A673 (cell line): Measurements from ENCODE around the gene ARHGEF35. TPM values are rescaled to one million over a fixed set of nuclear protein-coding genes. Genes with fewer than 3 reads are reported as not detected.
"Not testable (repeated sequence)": the region's sequence is repeated elsewhere in the genome, so short reads cannot be mapped to it uniquely, and the experiment has no call there.

Source experiments
- BruUV-seq: library from RNA; stranded (reverse); fragments of 400-500 nt; replicated peaks from 2 replicates; lab custom pipeline; 2021; lab: Mats Ljungman, UMichigan
- CTCF ChIA-PET: fragments of 300-600 bp; sonication (Branson Sonifier 250); formaldehyde crosslinking; loops from one replicate; lab custom pipeline; 2022; ENCODE audit warnings: antibody characterized with exemption; lab: Charles Lee
- POLR2A ChIA-PET: fragments of 300-600 bp; sonication (Branson Sonifier 250); formaldehyde crosslinking; loops from one replicate; lab custom pipeline; 2022; ENCODE audit warnings: antibody characterized with exemption; ENCODE audit not compliant: low non-redundant PET; lab: Charles Lee
- DNase-seq: peaks from one replicate; pipeline ENCODE4 v3.0.0-alpha.2; 2015; ENCODE audit warnings: low spot score
- H3K27ac ChIP-seq: fragments of 200-600 bp; sonication (generic); 2 replicates; pipeline ENCODE4 v1.5.1; 2016; ENCODE audit warnings: mixed run types, low read depth, mild to moderate bottlenecking, mixed read lengths, antibody characterized with exemption, low read length; ENCODE audit not compliant: poor library complexity, severe bottlenecking
- H3K27me3 ChIP-seq: fragments of 200-600 bp; sonication (generic); replicated peaks from 2 replicates; pipeline ENCODE4 v1.6.1; 2017; ENCODE audit warnings: mixed run types, low read depth, mild to moderate bottlenecking, mixed read lengths, antibody characterized with exemption, low read length; ENCODE audit not compliant: insufficient read depth, poor library complexity
- H3K36me3 ChIP-seq: fragments of 200-600 bp; sonication (generic); 2 replicates; pipeline ENCODE4 v1.6.1; 2016; ENCODE audit warnings: mixed run types, mild to moderate bottlenecking, mixed read lengths, antibody characterized with exemption, low read length; ENCODE audit not compliant: insufficient read depth, poor library complexity, severe bottlenecking
- H3K4me1 ChIP-seq: fragments of 200-600 bp; sonication (generic); 2 replicates; pipeline ENCODE4 v1.6.1; 2017; ENCODE audit warnings: mixed run types, mild to moderate bottlenecking, mixed read lengths, antibody characterized with exemption, low read length; ENCODE audit not compliant: insufficient read depth, poor library complexity, severe bottlenecking
- H3K4me3 ChIP-seq: fragments of 200-600 bp; sonication (generic); 2 replicates; pipeline ENCODE4 v1.5.1; 2016; ENCODE audit warnings: low read depth, mixed run types, mild to moderate bottlenecking, mixed read lengths, low read length; ENCODE audit not compliant: poor library complexity, severe bottlenecking
- H3K9me3 ChIP-seq: fragments of 200-600 bp; sonication (generic); 2 replicates; pipeline ENCODE4 v1.6.1; 2016; ENCODE audit warnings: mixed run types, low read depth, mild to moderate bottlenecking, mixed read lengths, antibody characterized with exemption, low read length; ENCODE audit not compliant: poor library complexity, severe bottlenecking
- intact Hi-C: fragments of 100-400 bp; cut with micrococcal nuclease; formaldehyde crosslinking; loops from one replicate; pipeline ENCODE4 v1.10.0; 2022; ENCODE audit not compliant: unreplicated experiment
- total RNA-seq: library from RNA; stranded (reverse); gene quantifications from 2 replicates; pipeline ENCODE4 v1.2.3, GENCODE V29; 2021

Gene ARHGEF35
- total RNA-seq, 1 experiment from 2014 or later, result 4.6 TPM

GRCh38 chr7:144226866-144227265 is 31.2 kb upstream of the ARHGEF35 start:
- BruUV-seq, intact Hi-C loops, H3K4me1 ChIP-seq, POLR2A ChIA-PET, H3K36me3 ChIP-seq, H3K27ac ChIP-seq, DNase-seq, CTCF ChIA-PET, H3K4me3 ChIP-seq, H3K27me3 ChIP-seq, H3K9me3 ChIP-seq: not testable (repeated sequence)

- POLR2A ChIA-PET, H3K36me3 ChIP-seq, H3K27me3 ChIP-seq, DNase-seq, H3K4me1 ChIP-seq, intact Hi-C loops, H3K9me3 ChIP-seq, BruUV-seq, H3K27ac ChIP-seq, H3K4me3 ChIP-seq, CTCF ChIA-PET: not testable (repeated sequence)
These were observed 28.0 kb upstream of the ARHGEF35 start for GRCh38 chr7:144223675-144224074.

- H3K36me3 ChIP-seq, CTCF ChIA-PET, DNase-seq, H3K4me1 ChIP-seq, H3K4me3 ChIP-seq, POLR2A ChIA-PET, H3K27ac ChIP-seq, BruUV-seq, intact Hi-C loops, H3K9me3 ChIP-seq, H3K27me3 ChIP-seq: not testable (repeated sequence)
These were observed 24.9 kb upstream of the ARHGEF35 start for GRCh38 chr7:144220531-144220930.

- BruUV-seq, H3K27me3 ChIP-seq, DNase-seq, intact Hi-C loops, H3K4me1 ChIP-seq, POLR2A ChIA-PET, H3K4me3 ChIP-seq, H3K27ac ChIP-seq, H3K36me3 ChIP-seq, H3K9me3 ChIP-seq: not testable (repeated sequence)
- CTCF ChIA-PET, result interaction anchor here (0.6 kb wide), 1 partner anchor 113 kb away, joined by 3 read pairs; no protein-coding TSS in a partner anchor
These were observed 23.5 kb upstream of the ARHGEF35 start for GRCh38 chr7:144219149-144219548.

GRCh38 chr7:144218581-144218980 is 22.9 kb upstream of the ARHGEF35 start:
- CTCF ChIA-PET, result interaction anchor here (0.6 kb wide), 1 partner anchor 114 kb away, joined by 3 read pairs; no protein-coding TSS in a partner anchor
- H3K36me3 ChIP-seq, intact Hi-C loops, POLR2A ChIA-PET, H3K27ac ChIP-seq, H3K9me3 ChIP-seq, DNase-seq, H3K4me1 ChIP-seq, BruUV-seq, H3K4me3 ChIP-seq, H3K27me3 ChIP-seq: not testable (repeated sequence)

- intact Hi-C loops, result not testable (repeated sequence)
These were observed 21.6 kb upstream of the ARHGEF35 start for GRCh38 chr7:144217200-144217599.

GRCh38 chr7:144205306-144205705 is 9.7 kb upstream of the ARHGEF35 start:
- BruUV-seq, H3K4me1 ChIP-seq, CTCF ChIA-PET: not testable (repeated sequence)

More at GRCh38 chr7:144217200-144217599, 21.6 kb upstream of the ARHGEF35 start:
- H3K4me1 ChIP-seq, DNase-seq, POLR2A ChIA-PET, H3K36me3 ChIP-seq, H3K27me3 ChIP-seq, H3K27ac ChIP-seq, H3K9me3 ChIP-seq, H3K4me3 ChIP-seq, CTCF ChIA-PET, BruUV-seq: not testable (repeated sequence)

GRCh38 chr7:144203086-144203485 is 7.5 kb upstream of the ARHGEF35 start:
- H3K27ac ChIP-seq, H3K27me3 ChIP-seq, H3K4me1 ChIP-seq, CTCF ChIA-PET, DNase-seq, H3K36me3 ChIP-seq, POLR2A ChIA-PET, BruUV-seq, H3K4me3 ChIP-seq, intact Hi-C loops, H3K9me3 ChIP-seq: not testable (repeated sequence)

More at GRCh38 chr7:144205306-144205705, 9.7 kb upstream of the ARHGEF35 start:
- DNase-seq, H3K9me3 ChIP-seq, H3K36me3 ChIP-seq, H3K4me3 ChIP-seq, H3K27me3 ChIP-seq, intact Hi-C loops, H3K27ac ChIP-seq, POLR2A ChIA-PET: not testable (repeated sequence)
